Right renal pelvis (tissue), 4 donors: Measurements from ENCODE around the gene DPP9. TPM values are rescaled to one million over a fixed set of nuclear protein-coding genes. Genes with fewer than 3 reads are reported as not detected.
A peak's percentile ranks its signal among the peaks of the same experiment; 100 is the strongest.
"Not testable (repeated sequence)": the region's sequence is repeated elsewhere in the genome, so short reads cannot be mapped to it uniquely, and the experiment has no call there.

Source experiments
- DNase-seq, 4 donors: peaks; one replicate each; pipeline ENCODE4 v3.0.0-alpha.2; 2013; ENCODE audit warnings: low read depth in 4 of 4, low spot score in 3 of 4, missing footprints in 1 of 4
- polyA plus RNA-seq, 4 donors: library from polyadenylated mRNA; unstranded; fragments of 120-200 nt; gene quantifications; one replicate each; pipeline ENCODE4 v1.2.1, GENCODE V29; 2013; ENCODE audit not compliant: insufficient read length in 4 of 4

DPP9 gene
- polyA plus RNA-seq, 4 donors = 16.4 to 25.5 (median 21.9) TPM

GRCh38 chr19:4691373-4691772, 32.3 kb downstream of the DPP9 start:
- DNase-seq = no peak

- no peak for DNase-seq
Observed at GRCh38 chr19:4690361-4690760, 33.3 kb downstream of the DPP9 start.

- no peak for DNase-seq
Observed at GRCh38 chr19:4689403-4689802, 34.2 kb downstream of the DPP9 start.

- DNase-seq = no peak
Observed at GRCh38 chr19:4688587-4688986, 35.1 kb downstream of the DPP9 start.

GRCh38 chr19:4687396-4687795, 36.2 kb downstream of the DPP9 start:
- no peak for DNase-seq

- DNase-seq = no peak
Observed at GRCh38 chr19:4686700-4687099, 36.9 kb downstream of the DPP9 start.

- no peak for DNase-seq
Observed at GRCh38 chr19:4684312-4685095, 39.1 kb downstream of the DPP9 start.

GRCh38 chr19:4682417-4683200, 41.0 kb downstream of the DPP9 start:
- DNase-seq = no peak

- DNase-seq = not testable (repeated sequence)
Observed at GRCh38 chr19:4680021-4680420, 43.6 kb downstream of the DPP9 start.

- DNase-seq = no peak
Observed at GRCh38 chr19:4678881-4679790, 44.5 kb downstream of the DPP9 start.

GRCh38 chr19:4676955-4677731, 46.5 kb downstream of the DPP9 start:
- DNase-seq = no peak

GRCh38 chr19:4675346-4675745, 48.3 kb downstream of the DPP9 start:
- no peak for DNase-seq

GRCh38 chr19:4673726-4674125, 49.9 kb downstream of the DPP9 start:
- no peak for DNase-seq

- DNase-seq = no peak
Observed at GRCh38 chr19:4673216-4673615, 50.4 kb downstream of the DPP9 start.

GRCh38 chr19:4671185-4671851, 52.3 kb downstream of the DPP9 start:
- no peak for DNase-seq

- DNase-seq = peak; percentile 69 to 74 (median 72)
Observed at GRCh38 chr19:4669723-4670480, 53.7 kb downstream of the DPP9 start, which contains the start of gene MYDGF. MYDGF (minus strand) TSS chr19:4670342; CDS start chr19:4670334, 8 bp downstream.

GRCh38 chr19:4664642-4665041, 59.0 kb downstream of the DPP9 start:
- no peak for DNase-seq

- DNase-seq = no peak
Observed at GRCh38 chr19:4662812-4663211, 60.8 kb downstream of the DPP9 start.
